ENCODE data around the gene ACACA.

DNA sequence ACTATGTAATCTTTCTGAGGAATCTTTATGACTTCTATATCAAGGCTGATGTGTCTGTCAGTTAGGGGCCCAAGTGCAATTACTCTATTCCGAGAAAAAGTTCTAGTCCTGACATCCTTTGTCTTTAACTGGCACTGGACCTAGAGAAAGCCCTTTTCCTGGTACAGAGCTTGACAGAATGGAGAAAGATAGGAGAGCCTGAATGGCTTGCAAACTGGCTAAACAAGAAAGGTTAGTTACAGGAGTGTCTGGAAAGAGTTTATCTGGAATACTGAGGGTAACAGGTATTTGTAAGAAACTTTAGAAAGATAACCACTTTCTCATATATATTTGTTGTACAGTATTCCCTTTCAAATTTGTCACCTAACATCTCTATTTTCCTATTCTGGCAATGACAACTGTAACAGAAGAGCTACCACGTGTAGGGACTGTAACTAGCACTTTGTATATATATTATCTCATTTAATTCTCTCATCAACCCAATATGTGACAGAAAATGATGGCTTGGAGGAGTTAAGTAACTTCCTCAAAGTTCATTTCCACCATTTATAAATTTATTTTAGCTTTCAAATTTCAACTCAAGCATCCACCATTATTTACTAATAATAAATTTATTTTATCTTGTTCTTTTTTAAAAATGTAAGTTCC lies 128.3 kb downstream of the ACACA start:
- TF ChIP-seq, protein P1, sequence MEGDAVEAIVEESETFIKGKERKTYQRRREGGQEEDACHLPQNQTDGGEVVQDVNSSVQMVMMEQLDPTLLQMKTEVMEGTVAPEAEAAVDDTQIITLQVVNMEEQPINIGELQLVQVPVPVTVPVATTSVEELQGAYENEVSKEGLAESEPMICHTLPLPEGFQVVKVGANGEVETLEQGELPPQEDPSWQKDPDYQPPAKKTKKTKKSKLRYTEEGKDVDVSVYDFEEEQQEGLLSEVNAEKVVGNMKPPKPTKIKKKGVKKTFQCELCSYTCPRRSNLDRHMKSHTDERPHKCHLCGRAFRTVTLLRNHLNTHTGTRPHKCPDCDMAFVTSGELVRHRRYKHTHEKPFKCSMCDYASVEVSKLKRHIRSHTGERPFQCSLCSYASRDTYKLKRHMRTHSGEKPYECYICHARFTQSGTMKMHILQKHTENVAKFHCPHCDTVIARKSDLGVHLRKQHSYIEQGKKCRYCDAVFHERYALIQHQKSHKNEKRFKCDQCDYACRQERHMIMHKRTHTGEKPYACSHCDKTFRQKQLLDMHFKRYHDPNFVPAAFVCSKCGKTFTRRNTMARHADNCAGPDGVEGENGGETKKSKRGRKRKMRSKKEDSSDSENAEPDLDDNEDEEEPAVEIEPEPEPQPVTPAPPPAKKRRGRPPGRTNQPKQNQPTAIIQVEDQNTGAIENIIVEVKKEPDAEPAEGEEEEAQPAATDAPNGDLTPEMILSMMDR (conservative IDR thresholded peaks at IDR 0.05 in 1 of 2, IDR thresholded peaks at IDR 0.05 in 1 of 2; ENCODE audit: extremely low read depth in 1 of 2, insufficient read depth in 1 of 2, low read depth in 1 of 2, low read length in 2 of 2): no peak
- no peak for TF ChIP-seq EZH2 (IDR thresholded peaks at IDR 0.05; ENCODE audit: borderline replicate concordance, low read length)
